ENCODE results near the gene ULBP2. TPM values are rescaled to one million over a fixed set of nuclear protein-coding genes. Genes with fewer than 3 reads are reported as not detected.

Gene ULBP2
- total and polyA plus RNA-seq, 2 of the 8 experiments (the other 6 are each of a cell fraction or from before 2014, with no cell fraction given) = 0.05 TPM; not detected in 1

GRCh38 chr6:149922642-149923326 is 19.0 kb upstream of the ULBP2 start, which contains the start of gene RAET1G (continued):
- TF ChIP-seq, protein P1, sequence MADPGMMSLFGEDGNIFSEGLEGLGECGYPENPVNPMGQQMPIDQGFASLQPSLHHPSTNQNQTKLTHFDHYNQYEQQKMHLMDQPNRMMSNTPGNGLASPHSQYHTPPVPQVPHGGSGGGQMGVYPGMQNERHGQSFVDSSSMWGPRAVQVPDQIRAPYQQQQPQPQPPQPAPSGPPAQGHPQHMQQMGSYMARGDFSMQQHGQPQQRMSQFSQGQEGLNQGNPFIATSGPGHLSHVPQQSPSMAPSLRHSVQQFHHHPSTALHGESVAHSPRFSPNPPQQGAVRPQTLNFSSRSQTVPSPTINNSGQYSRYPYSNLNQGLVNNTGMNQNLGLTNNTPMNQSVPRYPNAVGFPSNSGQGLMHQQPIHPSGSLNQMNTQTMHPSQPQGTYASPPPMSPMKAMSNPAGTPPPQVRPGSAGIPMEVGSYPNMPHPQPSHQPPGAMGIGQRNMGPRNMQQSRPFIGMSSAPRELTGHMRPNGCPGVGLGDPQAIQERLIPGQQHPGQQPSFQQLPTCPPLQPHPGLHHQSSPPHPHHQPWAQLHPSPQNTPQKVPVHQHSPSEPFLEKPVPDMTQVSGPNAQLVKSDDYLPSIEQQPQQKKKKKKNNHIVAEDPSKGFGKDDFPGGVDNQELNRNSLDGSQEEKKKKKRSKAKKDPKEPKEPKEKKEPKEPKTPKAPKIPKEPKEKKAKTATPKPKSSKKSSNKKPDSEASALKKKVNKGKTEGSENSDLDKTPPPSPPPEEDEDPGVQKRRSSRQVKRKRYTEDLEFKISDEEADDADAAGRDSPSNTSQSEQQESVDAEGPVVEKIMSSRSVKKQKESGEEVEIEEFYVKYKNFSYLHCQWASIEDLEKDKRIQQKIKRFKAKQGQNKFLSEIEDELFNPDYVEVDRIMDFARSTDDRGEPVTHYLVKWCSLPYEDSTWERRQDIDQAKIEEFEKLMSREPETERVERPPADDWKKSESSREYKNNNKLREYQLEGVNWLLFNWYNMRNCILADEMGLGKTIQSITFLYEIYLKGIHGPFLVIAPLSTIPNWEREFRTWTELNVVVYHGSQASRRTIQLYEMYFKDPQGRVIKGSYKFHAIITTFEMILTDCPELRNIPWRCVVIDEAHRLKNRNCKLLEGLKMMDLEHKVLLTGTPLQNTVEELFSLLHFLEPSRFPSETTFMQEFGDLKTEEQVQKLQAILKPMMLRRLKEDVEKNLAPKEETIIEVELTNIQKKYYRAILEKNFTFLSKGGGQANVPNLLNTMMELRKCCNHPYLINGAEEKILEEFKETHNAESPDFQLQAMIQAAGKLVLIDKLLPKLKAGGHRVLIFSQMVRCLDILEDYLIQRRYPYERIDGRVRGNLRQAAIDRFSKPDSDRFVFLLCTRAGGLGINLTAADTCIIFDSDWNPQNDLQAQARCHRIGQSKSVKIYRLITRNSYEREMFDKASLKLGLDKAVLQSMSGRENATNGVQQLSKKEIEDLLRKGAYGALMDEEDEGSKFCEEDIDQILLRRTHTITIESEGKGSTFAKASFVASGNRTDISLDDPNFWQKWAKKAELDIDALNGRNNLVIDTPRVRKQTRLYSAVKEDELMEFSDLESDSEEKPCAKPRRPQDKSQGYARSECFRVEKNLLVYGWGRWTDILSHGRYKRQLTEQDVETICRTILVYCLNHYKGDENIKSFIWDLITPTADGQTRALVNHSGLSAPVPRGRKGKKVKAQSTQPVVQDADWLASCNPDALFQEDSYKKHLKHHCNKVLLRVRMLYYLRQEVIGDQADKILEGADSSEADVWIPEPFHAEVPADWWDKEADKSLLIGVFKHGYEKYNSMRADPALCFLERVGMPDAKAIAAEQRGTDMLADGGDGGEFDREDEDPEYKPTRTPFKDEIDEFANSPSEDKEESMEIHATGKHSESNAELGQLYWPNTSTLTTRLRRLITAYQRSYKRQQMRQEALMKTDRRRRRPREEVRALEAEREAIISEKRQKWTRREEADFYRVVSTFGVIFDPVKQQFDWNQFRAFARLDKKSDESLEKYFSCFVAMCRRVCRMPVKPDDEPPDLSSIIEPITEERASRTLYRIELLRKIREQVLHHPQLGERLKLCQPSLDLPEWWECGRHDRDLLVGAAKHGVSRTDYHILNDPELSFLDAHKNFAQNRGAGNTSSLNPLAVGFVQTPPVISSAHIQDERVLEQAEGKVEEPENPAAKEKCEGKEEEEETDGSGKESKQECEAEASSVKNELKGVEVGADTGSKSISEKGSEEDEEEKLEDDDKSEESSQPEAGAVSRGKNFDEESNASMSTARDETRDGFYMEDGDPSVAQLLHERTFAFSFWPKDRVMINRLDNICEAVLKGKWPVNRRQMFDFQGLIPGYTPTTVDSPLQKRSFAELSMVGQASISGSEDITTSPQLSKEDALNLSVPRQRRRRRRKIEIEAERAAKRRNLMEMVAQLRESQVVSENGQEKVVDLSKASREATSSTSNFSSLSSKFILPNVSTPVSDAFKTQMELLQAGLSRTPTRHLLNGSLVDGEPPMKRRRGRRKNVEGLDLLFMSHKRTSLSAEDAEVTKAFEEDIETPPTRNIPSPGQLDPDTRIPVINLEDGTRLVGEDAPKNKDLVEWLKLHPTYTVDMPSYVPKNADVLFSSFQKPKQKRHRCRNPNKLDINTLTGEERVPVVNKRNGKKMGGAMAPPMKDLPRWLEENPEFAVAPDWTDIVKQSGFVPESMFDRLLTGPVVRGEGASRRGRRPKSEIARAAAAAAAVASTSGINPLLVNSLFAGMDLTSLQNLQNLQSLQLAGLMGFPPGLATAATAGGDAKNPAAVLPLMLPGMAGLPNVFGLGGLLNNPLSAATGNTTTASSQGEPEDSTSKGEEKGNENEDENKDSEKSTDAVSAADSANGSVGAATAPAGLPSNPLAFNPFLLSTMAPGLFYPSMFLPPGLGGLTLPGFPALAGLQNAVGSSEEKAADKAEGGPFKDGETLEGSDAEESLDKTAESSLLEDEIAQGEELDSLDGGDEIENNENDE (IDR thresholded peaks at IDR 0.05; ENCODE audit: insufficient replicate concordance, low read length) = no peak
- no peak for TF ChIP-seq YY1 (IDR thresholded peaks at IDR 0.05; ENCODE audit: low read depth, low read length)
- peak; percentile 78 for TF ChIP-seq TAF1 (IDR thresholded peaks at IDR 0.05; ENCODE audit: low read depth, low read length)
- TF ChIP-seq SIN3A (conservative IDR thresholded peaks at IDR 0.05 in 1 of 2, IDR thresholded peaks at IDR 0.05 in 1 of 2; ENCODE audit: low read depth in 1 of 2, low read length in 2 of 2) = 0 out of 4 replicates have a peak, but pooled peaks of 1 of the 2 experiments have one; percentile 52
- TF ChIP-seq NANOG (IDR thresholded peaks at IDR 0.05; ENCODE audit: insufficient read depth, low read depth, low read length, poor library complexity, severe bottlenecking) = no peak
- no peak for TF ChIP-seq RXRA (IDR thresholded peaks at IDR 0.05; ENCODE audit: insufficient read depth, low read depth, low read length)
- no peak for TF ChIP-seq RAD21 (IDR thresholded peaks at IDR 0.05 in 1 of 2, conservative IDR thresholded peaks at IDR 0.05 in 1 of 2; ENCODE audit: low read depth in 2 of 2, low read length in 2 of 2)
- peak; percentile 64; the same call in 1 of the 2 replicates for TF ChIP-seq TBP (IDR thresholded peaks at IDR 0.05; ENCODE audit: low read depth, low read length)
- no peak for TF ChIP-seq EP300 (IDR thresholded peaks at IDR 0.05; ENCODE audit: borderline replicate concordance in 1 of 2, low read depth in 2 of 2, low read length in 2 of 2)

All from H1 (cell line).